Activated CD4-positive, alpha-beta T cell treated with anti-CD3 and anti-CD28 coated beads, Interleukin-2, amount 50 U/mL, for 1 hour (primary cell): ENCODE results near the gene PLEKHN1.
"Not testable (repeated sequence)": the region's sequence is repeated elsewhere in the genome, so short reads cannot be mapped to it uniquely, and the experiment has no call there.

Experiments
- DNase-seq: peaks from one replicate; pipeline ENCODE4 v3.0.0-alpha.2; 2020

The PLEKHN1 gene

GRCh38 chr1:944341-945325, 21.6 kb upstream of the PLEKHN1 start:
- no peak for DNase-seq

GRCh38 chr1:945688-946556, 20.4 kb upstream of the PLEKHN1 start:
- DNase-seq, result no peak

- DNase-seq, result not testable (repeated sequence)
Observed at GRCh38 chr1:946811-947210, 19.5 kb upstream of the PLEKHN1 start.

- no peak for DNase-seq
Observed at GRCh38 chr1:947958-948357, 18.3 kb upstream of the PLEKHN1 start.

- DNase-seq, result no peak
Observed at GRCh38 chr1:950268-950667, 16.0 kb upstream of the PLEKHN1 start.

- no peak for DNase-seq
Observed at GRCh38 chr1:950881-951280, 15.4 kb upstream of the PLEKHN1 start.

- no peak for DNase-seq
Observed at GRCh38 chr1:951364-951763, 14.9 kb upstream of the PLEKHN1 start.

- no peak for DNase-seq
Observed at GRCh38 chr1:952201-952600, 14.1 kb upstream of the PLEKHN1 start.

- no peak for DNase-seq
Observed at GRCh38 chr1:952603-953002, 13.7 kb upstream of the PLEKHN1 start.

- DNase-seq, result no peak
Observed at GRCh38 chr1:953524-954320, 12.6 kb upstream of the PLEKHN1 start.

GRCh38 chr1:954927-955326, 11.4 kb upstream of the PLEKHN1 start:
- no peak for DNase-seq

- no peak for DNase-seq
Observed at GRCh38 chr1:955474-955873, 10.8 kb upstream of the PLEKHN1 start.

- DNase-seq, result no peak
Observed at GRCh38 chr1:956636-957035, 9.6 kb upstream of the PLEKHN1 start.

GRCh38 chr1:958823-959730, 7.2 kb upstream of the PLEKHN1 start, which contains the start of gene NOC2L:
Gene NOC2L (minus strand): TSS chr1:959256. CDS start chr1:959240, 16 bp downstream.
- peak; percentile 97 for DNase-seq

GRCh38 chr1:959731-960362, 6.4 kb upstream of the PLEKHN1 start:
- no peak for DNase-seq

- DNase-seq, result peak; percentile 75
Observed at GRCh38 chr1:960363-961131, 5.7 kb upstream of the PLEKHN1 start, which contains the start of gene KLHL17. Gene KLHL17 (plus strand): TSS chr1:960584. CDS start chr1:960694, 110 bp downstream.

- no peak for DNase-seq
Observed at GRCh38 chr1:961132-961669, 5.1 kb upstream of the PLEKHN1 start.

- DNase-seq, result no peak
Observed at GRCh38 chr1:962381-963300, 3.6 kb upstream of the PLEKHN1 start.

- no peak for DNase-seq
Observed at GRCh38 chr1:963301-963651, 3.0 kb upstream of the PLEKHN1 start.
